ENCODE measurements around the gene JAZF1. TPM values are rescaled to one million over a fixed set of nuclear protein-coding genes. Genes with fewer than 3 reads are reported as not detected.

The JAZF1 gene
- total and polyA plus RNA-seq, 2 of the 4 experiments (the other 2 are of a cell fraction), result 8.4 to 10.5 TPM

DNA sequence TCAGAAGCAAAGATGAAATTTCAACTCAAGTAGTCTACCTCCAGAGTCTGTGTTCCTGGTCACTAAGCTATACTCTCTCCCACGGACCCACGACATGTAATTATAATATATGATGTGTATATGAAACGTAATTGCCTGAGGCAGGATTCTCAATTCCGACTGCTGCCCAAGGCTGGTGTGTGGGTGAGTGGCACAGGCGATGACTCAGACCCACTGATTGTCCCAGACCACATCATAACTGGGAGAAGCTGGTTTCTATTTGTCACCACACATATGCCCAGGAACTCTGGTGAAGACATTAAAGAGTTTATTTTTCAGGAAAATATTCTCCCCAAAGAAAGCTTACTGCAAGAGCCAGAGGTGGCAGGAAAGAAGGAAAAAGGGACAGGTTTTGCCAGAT, 219.3 kb downstream of the JAZF1 start:
- Histone ChIP-seq H3K79me1 (ENCODE audit: low read depth in 1 of 2, low read length in 2 of 2) (peaks cover 7 to 30% of the 10 kb centered on the region in 2 experiments; a peak in 2 of 4 replicates), H3K4me2 (ENCODE audit: low read depth, low read length) (no peak overlapping the region), H2BK20ac (ENCODE audit: low read depth, low read length) (no peak overlapping the region), H3K4me1 (ENCODE audit: control insufficient read depth, insufficient read depth, low read length) (no peaks in the 10 kb centered on the region; the same call in 1 of the 2 replicates), H4K91ac (ENCODE audit: insufficient read depth, low read depth, low read length) (no peak overlapping the region), H4K5ac (ENCODE audit: low read depth, low read length) (no peak overlapping the region), H3K23ac (ENCODE audit: low read depth, low read length) (no peak overlapping the region), H3K9ac (ENCODE audit: low read depth, low read length) (no peak overlapping the region), H3K27ac (ENCODE audit: insufficient read depth, low read length) (no peak overlapping the region), H2AK9ac (replicated peaks; ENCODE audit: low read depth, low read length, poor library complexity) (no peak overlapping the region), H3K4ac (ENCODE audit: low read depth, low read length) (no peak overlapping the region), H3K9me3 (ENCODE audit: control insufficient read depth, insufficient read depth, low read length) (no peaks in the 10 kb centered on the region), H3K14ac (replicated peaks; ENCODE audit: low read depth, low read length) (no peak overlapping the region), H3K36me3 (ENCODE audit: control insufficient read depth, insufficient read depth, low read length) (no peaks in the 10 kb centered on the region), H3K56ac (ENCODE audit: extremely low read depth, insufficient read depth, low read length) (no peak overlapping the region), H3K9me1 (ENCODE audit: insufficient read depth, low read length) (peaks cover 13% of the 10 kb centered on the region), H3K27me3 (ENCODE audit: control insufficient read depth, insufficient read depth, low read length) (no peaks in the 10 kb centered on the region), H2BK15ac (ENCODE audit: low read depth, low read length) (no peak overlapping the region), H2AK5ac (ENCODE audit: low read depth, low read length) (no peak overlapping the region), H2AFZ (replicated peaks; ENCODE audit: low read length, poor library complexity) (no peak overlapping the region), H3K18ac (ENCODE audit: low read depth, low read length) (no peak overlapping the region), H3K4me3 (ENCODE audit: insufficient read depth, low read depth, low read length) (no peak overlapping the region), H2BK120ac (ENCODE audit: low read depth, low read length) (no peak overlapping the region), H4K20me1 (ENCODE audit: insufficient read depth, low read length) (peaks cover 4% of the 10 kb centered on the region; the same call in 1 of the 2 replicates), H4K8ac (ENCODE audit: low read depth in 2 of 2, low read length in 2 of 2) (no peak overlapping the region), H2BK5ac (ENCODE audit: low read depth, low read length, poor library complexity, severe bottlenecking) (no peak overlapping the region)
- peak; percentile 61 for ATAC-seq (ENCODE audit: low read depth)
- in situ Hi-C loops (cut with MboI; ENCODE audit: low sequenced_read_pairs) (no loop called here), dilution Hi-C loops (cut with HindIII; ENCODE audit: low sequenced_read_pairs, unreplicated experiment) (no loop called here), intact Hi-C loops (cut with micrococcal nuclease) (no loop called here)
- ChIA-PET CTCF (no interaction called here), POLR2A (ENCODE audit: unreplicated experiment) (no interaction called here)
- WGBS, 2 experiments (ENCODE audit: extremely low coverage in 2 of 2, insufficient read length in 1 of 2), result no CpG with 5 or more reads among the region's 5 CpGs
- TF ChIP-seq FOS (IDR thresholded peaks at IDR 0.05; ENCODE audit: low read depth, low read length), result 0 out of 2 replicates have a peak, but pooled peaks have one; percentile 8
- TF ChIP-seq RCOR1 (IDR thresholded peaks at IDR 0.05; ENCODE audit: insufficient replicate concordance, low read length), result no peak
- peak; percentile 47 for DNase-seq
- BruUV-seq (replicated peaks), result no TSS peak

All from IMR-90 (cell line).